ENCODE results near the gene MACROD2.
"Not testable (repeated sequence)": the region's sequence is repeated elsewhere in the genome, so short reads cannot be mapped to it uniquely, and the experiment has no call there.

The MACROD2 gene

DNA sequence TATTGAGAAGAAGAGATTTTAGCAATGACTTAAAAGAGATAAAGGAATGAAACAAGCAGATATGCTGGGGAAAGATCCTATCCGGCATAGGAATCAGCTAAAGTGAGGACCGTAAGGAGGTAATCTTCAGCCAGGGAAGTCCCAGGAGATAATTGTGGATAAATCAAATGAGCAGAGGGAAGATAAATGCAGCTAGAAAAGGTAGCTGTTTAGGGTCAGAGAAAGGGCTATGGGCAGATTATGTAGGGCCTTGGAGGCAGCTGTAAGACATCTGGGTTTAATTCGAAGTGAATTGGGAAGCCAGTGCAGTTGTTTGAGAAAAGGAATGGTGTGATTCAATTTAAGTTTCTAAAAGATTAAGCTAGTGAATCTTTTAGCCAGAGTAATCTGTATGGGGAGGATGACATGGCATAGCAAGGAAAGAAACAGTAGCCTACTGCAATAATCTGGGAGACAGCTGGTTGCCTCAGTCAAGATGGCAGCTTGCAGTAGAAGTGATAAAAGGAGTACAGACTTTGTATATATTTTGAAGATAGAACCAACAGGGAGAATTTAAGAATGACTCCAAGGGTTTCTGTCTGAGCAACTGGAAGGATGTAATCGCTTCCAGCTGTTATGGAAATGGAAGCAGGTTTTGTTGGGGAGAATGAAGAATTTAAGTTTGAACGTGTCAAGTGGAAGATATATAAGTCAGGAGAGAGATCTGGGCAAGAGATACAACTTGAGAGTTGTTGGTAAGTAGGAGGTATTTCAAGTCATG lies 894.4 kb downstream of the MACROD2 start:
- no peak for DNase-seq

DNA sequence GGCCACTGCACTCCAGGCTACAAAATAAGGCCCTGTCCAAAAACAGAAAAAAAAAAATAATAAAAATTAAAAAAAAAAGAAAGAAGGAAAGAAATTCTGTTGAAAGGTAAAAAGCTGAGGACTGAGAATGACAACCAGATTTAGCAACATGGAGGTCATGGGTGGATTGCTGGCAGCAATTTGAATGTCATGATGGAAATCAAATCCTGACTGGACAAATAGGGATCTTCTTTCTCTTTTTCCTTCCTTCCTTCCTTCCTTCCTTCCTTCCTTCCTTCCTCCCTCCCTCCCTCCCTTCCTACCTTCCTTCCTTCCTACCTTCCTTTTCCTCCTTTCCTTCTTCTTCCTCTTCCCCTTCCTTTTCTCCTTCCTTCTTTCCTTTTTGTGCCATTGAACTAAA lies 895.4 kb downstream of the MACROD2 start:
- no peak for DNase-seq

GRCh38 chr20:14892782-14893181 lies 897.5 kb downstream of the MACROD2 start:
- no peak for DNase-seq

- DNase-seq = no peak
Measured at GRCh38 chr20:14896569-14896968, 901.3 kb downstream of the MACROD2 start.

DNA sequence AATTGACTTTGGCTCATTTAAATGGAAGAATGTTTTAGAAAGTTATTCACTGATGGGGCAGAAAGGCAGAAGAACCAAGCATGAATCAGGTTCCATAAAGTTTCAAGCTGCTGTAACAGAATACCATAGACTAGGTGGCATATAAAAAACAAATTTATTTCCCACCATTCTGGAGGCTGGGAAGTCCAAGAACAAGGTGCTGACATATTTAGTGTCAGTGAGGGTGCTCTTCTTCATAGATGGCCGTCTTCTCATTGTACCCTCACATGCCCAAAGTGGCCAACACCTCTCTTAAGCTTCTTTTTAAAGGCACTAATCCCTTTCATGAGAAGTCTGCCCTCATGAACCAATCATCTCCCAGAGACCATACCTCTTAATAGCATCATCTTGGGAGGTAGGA lies 902.3 kb downstream of the MACROD2 start:
- no peak for DNase-seq

GRCh38 chr20:14902432-14903089 lies 907.2 kb downstream of the MACROD2 start:
- no peak for DNase-seq

DNA sequence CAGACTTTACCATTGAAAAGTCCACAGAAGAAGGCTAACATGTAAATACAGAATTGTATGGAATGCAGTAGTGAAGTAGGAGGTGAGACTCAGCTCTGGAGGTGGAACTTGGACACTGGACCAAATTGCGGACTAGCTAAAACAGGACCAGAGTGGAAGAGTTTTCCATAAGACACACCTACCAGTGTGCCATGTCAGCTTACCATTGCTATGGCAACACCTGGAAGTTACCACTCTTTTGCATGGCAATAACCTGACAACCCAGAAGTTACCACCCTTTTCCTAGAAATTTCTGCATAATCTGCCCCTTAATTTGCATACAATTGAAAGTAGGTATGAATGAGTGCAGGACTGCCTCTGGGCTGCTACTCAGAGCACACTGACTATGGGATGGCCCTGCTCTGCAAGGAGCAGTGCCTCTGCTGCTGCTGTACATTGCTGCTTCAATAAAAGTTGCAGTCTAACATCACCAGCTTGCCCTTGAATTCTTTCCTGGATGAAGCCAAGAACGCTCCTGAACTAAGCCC lies 911.7 kb downstream of the MACROD2 start:
- no peak for DNase-seq

DNA sequence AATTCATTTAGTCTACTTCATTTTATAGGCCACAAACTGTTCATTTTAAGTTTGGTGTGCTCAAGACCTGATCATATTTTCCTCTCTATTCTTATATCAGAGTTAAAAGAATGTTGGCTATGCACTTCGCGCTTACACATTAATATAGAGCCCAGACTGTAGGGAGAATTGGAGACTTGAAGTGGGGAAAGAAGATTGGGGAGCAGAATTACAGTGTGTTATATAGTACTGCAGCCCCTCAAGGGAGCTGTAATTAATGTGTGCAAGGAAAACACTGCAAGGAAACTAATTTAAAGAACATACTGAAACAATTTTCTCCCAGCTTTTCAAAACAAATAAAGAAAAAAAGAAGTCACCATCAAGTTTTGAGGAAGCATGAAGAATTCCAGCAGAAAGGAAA lies 914.8 kb downstream of the MACROD2 start:
- DNase-seq = no peak

DNA sequence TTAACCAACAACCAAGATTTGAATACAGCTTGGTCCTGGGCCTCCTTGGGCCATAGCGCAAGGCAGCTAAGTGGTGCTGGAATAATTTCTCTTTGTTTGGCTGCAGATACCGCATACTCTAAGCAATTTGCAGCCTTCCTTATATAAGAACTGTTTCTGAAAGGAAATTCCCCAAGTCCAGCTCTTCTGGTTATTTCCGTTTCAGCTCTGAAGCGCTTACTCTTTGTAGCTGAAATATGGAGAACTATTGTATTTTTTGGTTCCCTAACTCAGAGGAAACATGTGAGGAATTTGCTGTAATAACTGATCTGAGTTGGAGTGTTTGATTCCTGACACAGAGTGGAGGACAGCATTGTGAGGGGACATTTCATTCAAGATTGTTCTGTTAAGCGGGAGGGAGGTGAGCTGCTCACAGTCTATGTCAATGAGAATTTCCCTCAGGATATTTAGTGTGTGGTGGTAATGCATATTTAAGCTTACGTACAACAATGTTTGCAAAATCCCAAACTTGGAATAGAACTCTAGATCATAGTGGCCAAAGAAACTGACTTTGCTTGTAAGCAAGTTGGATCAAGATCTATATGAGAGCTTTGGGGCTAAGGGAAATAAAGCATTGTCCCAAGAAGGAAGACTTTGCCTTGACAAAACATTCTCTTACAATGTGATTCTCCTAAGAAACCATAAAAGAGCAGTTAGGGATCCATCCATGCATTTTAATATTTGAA lies 918.7 kb downstream of the MACROD2 start:
- DNase-seq = no peak

GRCh38 chr20:14914633-14915032 lies 919.3 kb downstream of the MACROD2 start:
- DNase-seq = no peak

GRCh38 chr20:14915356-14915755 lies 920.0 kb downstream of the MACROD2 start:
- no peak for DNase-seq

GRCh38 chr20:14916360-14916920 lies 921.1 kb downstream of the MACROD2 start:
- no peak for DNase-seq

- DNase-seq = no peak
Measured at GRCh38 chr20:14918281-14918680, 923.0 kb downstream of the MACROD2 start.

DNA sequence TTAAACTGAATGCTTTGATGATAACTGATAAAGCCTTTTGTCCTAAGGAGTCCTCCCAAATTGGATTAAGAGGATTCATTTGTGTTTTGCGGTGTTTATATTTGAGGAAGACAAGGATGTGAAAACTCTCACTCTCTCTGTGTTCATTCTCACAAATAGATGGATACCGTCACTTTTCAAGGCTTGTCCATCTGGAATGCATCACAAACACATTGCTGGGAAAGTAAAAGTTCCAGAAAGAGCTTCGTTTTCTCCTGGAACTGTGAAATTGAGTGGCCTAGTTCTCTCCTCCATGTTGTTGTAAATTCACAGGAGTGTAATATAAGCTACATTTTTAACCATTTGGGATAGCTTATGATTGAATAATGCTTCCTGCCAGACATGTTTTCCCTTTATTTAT lies 923.7 kb downstream of the MACROD2 start:
- DNase-seq = no peak

GRCh38 chr20:14919501-14920081 lies 924.3 kb downstream of the MACROD2 start:
- no peak for DNase-seq

- no peak for DNase-seq
Measured at GRCh38 chr20:14921513-14921912, 926.2 kb downstream of the MACROD2 start.

GRCh38 chr20:14922503-14923267 lies 927.4 kb downstream of the MACROD2 start:
- DNase-seq = no peak

DNA sequence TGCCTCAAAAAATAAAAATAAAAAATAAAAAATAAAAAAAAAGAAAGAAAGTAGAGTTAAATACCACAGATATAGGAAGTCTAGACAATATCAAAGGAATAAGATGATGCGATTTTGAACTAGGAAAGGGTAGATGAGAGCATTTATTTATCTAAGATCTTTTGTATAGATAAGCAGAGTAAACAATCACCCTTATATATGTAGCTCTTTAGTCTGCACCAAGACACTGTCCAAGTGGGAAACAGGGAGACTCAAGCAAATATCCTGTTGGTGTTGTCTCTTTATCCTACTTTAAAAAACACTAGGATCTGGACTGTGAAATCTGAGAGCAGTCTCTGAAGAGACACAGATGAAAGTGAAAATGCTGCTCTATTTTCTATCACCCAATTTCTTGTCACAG lies 929.1 kb downstream of the MACROD2 start:
- no peak for DNase-seq

- no peak for DNase-seq
Measured at GRCh38 chr20:14925300-14925699, 930.0 kb downstream of the MACROD2 start.

DNA sequence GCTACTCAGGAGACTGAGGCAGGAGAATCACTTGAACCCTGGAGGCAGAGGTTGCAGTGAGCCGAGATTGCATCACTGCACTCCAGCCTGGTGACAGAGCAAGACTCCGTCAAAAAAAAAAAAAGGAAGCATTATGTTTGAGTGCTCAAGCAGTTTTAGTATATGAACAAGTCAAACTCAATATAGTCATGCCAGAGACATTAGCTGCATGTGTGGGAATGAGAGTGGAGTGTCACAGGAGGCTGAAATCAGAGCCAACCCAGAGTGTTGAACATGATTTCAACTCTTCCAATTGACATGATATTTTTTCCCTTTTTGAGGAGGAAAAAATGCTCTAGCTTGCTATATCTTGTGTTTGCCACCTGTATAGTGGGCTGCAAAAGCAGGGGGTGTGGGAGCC lies 931.1 kb downstream of the MACROD2 start:
- not testable (repeated sequence) for DNase-seq

DNA sequence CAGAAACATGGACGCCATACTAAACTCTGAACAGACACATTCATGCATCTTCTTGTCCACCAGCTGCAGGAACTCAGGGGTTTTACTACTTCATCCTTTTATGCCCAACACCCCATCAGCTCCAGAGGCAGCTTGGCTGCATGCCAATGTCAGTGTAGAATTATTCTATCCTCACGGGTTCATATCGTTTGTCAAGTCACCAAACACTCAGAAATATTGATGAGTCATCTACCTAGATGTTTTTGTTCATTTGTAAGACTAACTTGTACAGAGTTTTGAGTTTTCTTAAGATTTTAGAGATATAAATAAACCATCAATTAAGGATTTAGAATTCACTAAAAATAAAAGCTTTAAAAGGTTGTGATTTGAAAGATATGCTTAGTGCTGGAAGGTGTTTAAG lies 932.8 kb downstream of the MACROD2 start:
- no peak for DNase-seq

DNA sequence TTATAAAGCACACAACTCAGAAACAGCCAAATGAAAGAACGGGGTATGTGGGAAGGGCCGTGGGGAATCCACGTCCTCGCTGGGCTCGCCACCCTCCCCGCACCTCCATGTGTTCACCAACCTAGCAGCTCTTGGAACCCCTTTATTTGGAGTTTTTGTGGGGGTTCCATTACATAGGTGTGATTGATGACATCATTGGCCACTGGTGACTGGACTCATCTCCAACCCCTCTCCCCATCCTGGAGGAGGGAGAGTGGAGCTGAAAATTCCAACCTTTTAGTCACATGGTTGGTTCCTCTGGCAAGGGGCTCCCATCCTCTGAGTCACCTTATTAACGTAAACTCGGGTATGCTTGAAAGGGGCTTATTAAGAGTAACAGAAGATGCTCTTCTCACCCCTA lies 934.1 kb downstream of the MACROD2 start:
- DNase-seq = no peak
